NK-92 treated with Interleukin-12 subunit alpha and Interleukin-12 subunit beta, amount 100 ng/mL, for 24 hours (cell line): ENCODE results near the gene TBL3.

ENCODE experiments used
- DNase-seq: peaks from one replicate; lab custom pipeline; 2025; lab: John Stamatoyannopoulos, UW

The TBL3 gene

GRCh38 chr16:2019518-2019920, 47.7 kb downstream of the TBL3 start, which contains the start of gene NPW:
NPW (plus strand) TSS chr16:2019785.
- DNase-seq = no peak

GRCh38 chr16:2019921-2020831, 48.3 kb downstream of the TBL3 start:
- no peak for DNase-seq

- no peak for DNase-seq
These were observed 50.9 kb downstream of the TBL3 start for GRCh38 chr16:2022723-2023091.

- peak; percentile 83 for DNase-seq
These were observed 51.5 kb downstream of the TBL3 start for GRCh38 chr16:2023092-2024031.

- no peak for DNase-seq
These were observed 52.2 kb downstream of the TBL3 start for GRCh38 chr16:2024032-2024420.

GRCh38 chr16:2025251-2025650, 53.4 kb downstream of the TBL3 start:
- no peak for DNase-seq

GRCh38 chr16:2025878-2026460, 54.1 kb downstream of the TBL3 start:
- DNase-seq = no peak

- no peak for DNase-seq
These were observed 54.7 kb downstream of the TBL3 start, which contains the start of gene NHERF2 for GRCh38 chr16:2026461-2027023. NHERF2 (plus strand) TSS chr16:2026902; CDS start chr16:2027006, 104 bp downstream.

GRCh38 chr16:2027024-2028010, 55.5 kb downstream of the TBL3 start:
- no peak for DNase-seq

- no peak for DNase-seq
These were observed 56.3 kb downstream of the TBL3 start for GRCh38 chr16:2028146-2028545.

- DNase-seq = no peak
These were observed 56.9 kb downstream of the TBL3 start for GRCh38 chr16:2028620-2029220.

- DNase-seq = no peak
These were observed 57.5 kb downstream of the TBL3 start for GRCh38 chr16:2029350-2029749.

GRCh38 chr16:2030036-2030435, 58.2 kb downstream of the TBL3 start:
- no peak for DNase-seq

GRCh38 chr16:2031081-2031577, 59.3 kb downstream of the TBL3 start:
- no peak for DNase-seq
